Heart right ventricle (tissue), 16 donors: ENCODE measurements around the gene SMPDL3A. TPM values are rescaled to one million over a fixed set of nuclear protein-coding genes. Genes with fewer than 3 reads are reported as not detected.

Source experiments
- ATAC-seq, 8 donors: fragments of 200-7000 bp; cut with Tn5 transposase; one replicate each; pipeline ENCODE4 v1.9.1; 2020; ENCODE audit warnings: mild to moderate bottlenecking in 8 of 8, moderate library complexity in 8 of 8, moderate number of reproducible peaks in 1 of 8
- DNase-seq, 2 donors: peaks; one replicate each; pipeline ENCODE4 v3.0.0-alpha.2; 2020
- H3K27ac ChIP-seq, 10 donors: fragments of 200-600 bp; sonication (generic) in 2 of 10; one replicate each; pipeline versions ENCODE4 v1.5.0 to v1.8.0; 2020 to 2022; ENCODE audit warnings: mild to moderate bottlenecking in 3 of 10
- H3K27me3 ChIP-seq, 7 donors: fragments of 200-600 bp; one replicate each; pipeline ENCODE4 v1.8.0; 2021 to 2022; ENCODE audit warnings: mild to moderate bottlenecking in 2 of 7
- H3K36me3 ChIP-seq, 9 donors: fragments of 200-600 bp; sonication (generic) in 1 of 9; one replicate each; pipeline versions ENCODE4 v1.5.0 to v1.8.0; 2020 to 2022; ENCODE audit warnings: mild to moderate bottlenecking in 2 of 9
- H3K4me1 ChIP-seq, 9 donors: fragments of 200-600 bp; sonication (generic) in 1 of 9; one replicate each; pipeline versions ENCODE4 v1.5.0 to v1.8.0; 2020 to 2022; ENCODE audit warnings: mild to moderate bottlenecking in 4 of 9
- H3K4me3 ChIP-seq, 10 donors: fragments of 200-600 bp; sonication (generic) in 2 of 10; one replicate each; pipeline versions ENCODE4 v1.5.0 to v1.8.0; 2020 to 2022; ENCODE audit warnings: mild to moderate bottlenecking in 7 of 10, moderate library complexity in 2 of 10
- H3K9me3 ChIP-seq, 11 donors: fragments of 200-600 bp in 10 of 11; sonication (generic) in 2 of 11; one replicate each; pipeline versions ENCODE4 v1.5.0 to v1.8.0; 2013 to 2022; ENCODE audit warnings: mild to moderate bottlenecking in 2 of 11, control low read depth in 1 of 11, moderate library complexity in 1 of 11
- CTCF ChIP-seq, 9 donors: fragments of 200-600 bp; sonication (generic) in 2 of 9; IDR thresholded peaks; one replicate each; pipeline versions ENCODE4 v1.5.0 to v1.8.0; 2021 to 2022; ENCODE audit warnings: antibody characterized with exemption in 9 of 9, mild to moderate bottlenecking in 5 of 9, moderate library complexity in 1 of 9
- WGBS, 2 donors: extraction: QIAGEN DNeasy Blood & Tissue Kit; methylation state at CpG; one replicate each; pipeline ENCODE4 v1.1.7; 2013; ENCODE audit warnings: inconsistent platforms in 1 of 2; 5-methylcytosine and 5-hydroxymethylcytosine counted together
- intact Hi-C, 10 donors: fragments of 100-400 bp; cut with DNase I; formaldehyde crosslinking; loops; one replicate each; pipeline versions ENCODE4 v1.11.1 to v1.14.2; 2022
- polyA plus RNA-seq, 2 donors: library from polyadenylated mRNA; stranded (reverse); fragments of 200-250 nt; gene quantifications; one replicate each; pipeline ENCODE4 v1.2.3, GENCODE V29; 2013
- total RNA-seq, 10 donors: library from RNA; stranded (reverse); fragmentation: NEBNext Ultra II Directional in 3 of 10; extraction: Animal tissue kit (Norgen Biotek cat#: 25700) in 3 of 10; gene quantifications; one replicate each; pipeline versions ENCODE4 v1.2.1 to v1.2.4, GENCODE V29; 2021 to 2023
- donor health status: Arrhythmogenic right ventricular cardiomyopathy.
- donor health status: ischemic (EF 13 %, LVEDD 7.1; RV severe dilation, severe dysfunction).
- donor health status: healthy with polysubstance abuse.
- donor health status: DM: no; HTN: yes; CAD: no.
- donor health status: DM: no; HTN: no; CAD: no.
- donor health status: ischemic (EF 25% LVEDD 6.9; RV normal size, moderate dysfunction).
- donor health status: ischemic (EF 25% LVEDD 5.7; RV mildly dilated, moderate dysfunction).
- donor health status: healthy.
- donor health status: DM: yes; HTN: yes; CAD: no.
- donor health status: Ischemic cardiomyopathy.
- donor health status: ischemic (EF 35%, LVEDD 5.7; RV mildly dilated, moderate dysfunction).
- donor health status: nonischemic (EF 11% LVEDD 7.7; RV severe dilation, severe dysfunction).
- donor health status: DM: yes; HTN: yes; CAD: no.
- donor health status: PGD.
- donor health status: ischemic (EF 29% LVEDD 5.4; RV normal size, mild dysfunction).
- donor health status: nonischemic (EF 23%, LVEDD 6.1; RV moderate dilation, normal function).

The SMPDL3A gene
- total and polyA plus RNA-seq, 12 donors: 2.5 to 6.7 (median 3.9) TPM

DNA sequence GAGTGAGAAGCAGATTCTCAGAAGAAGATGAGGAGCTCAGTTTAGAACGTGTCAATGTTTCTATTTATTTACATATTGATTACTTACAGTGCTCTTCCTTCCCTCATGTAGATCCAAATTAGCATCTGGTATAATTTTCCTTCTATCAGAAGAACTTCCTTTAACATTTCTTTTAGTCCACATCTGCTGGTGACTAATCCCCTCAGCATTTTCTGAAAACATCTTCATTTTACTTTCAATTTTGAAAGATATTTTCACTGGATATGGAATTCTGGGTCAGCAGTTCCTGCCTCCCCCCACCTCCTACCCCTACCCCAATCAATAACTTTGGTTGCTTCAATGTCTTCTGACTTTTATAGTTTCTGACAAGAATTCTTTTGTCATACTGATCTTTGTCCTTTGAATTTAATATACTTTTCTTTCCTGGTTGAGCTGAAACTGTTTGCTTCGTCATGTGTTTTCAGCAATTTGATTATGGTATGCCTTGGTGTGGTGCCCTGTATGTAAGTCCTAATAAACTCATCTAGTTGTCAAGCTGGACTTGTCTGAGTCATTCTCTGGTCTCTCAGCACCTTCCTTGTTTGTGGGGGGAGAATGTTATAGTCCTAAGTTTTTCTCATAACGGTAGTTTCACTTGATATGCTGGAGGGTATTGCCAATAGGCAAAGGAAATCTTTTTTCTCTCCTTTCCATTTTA, 57.0 kb downstream of the SMPDL3A start:
- ATAC-seq (no peak), DNase-seq (no peak)
- Histone ChIP-seq H3K27ac (no peak overlapping the region), H3K36me3 (no peaks in the 10 kb centered on the region), H3K27me3 (no peaks in the 10 kb centered on the region), H3K4me3 (no peak overlapping the region), H3K4me1 (no peaks in the 10 kb centered on the region), H3K9me3 (no peaks in the 10 kb centered on the region)
- TF ChIP-seq CTCF (IDR thresholded peaks at IDR 0.05): no peak
- 67 to 83% methylated on average over 3 of the region's 3 CpGs for WGBS, 2 donors
- intact Hi-C loops: no loop called here

DNA sequence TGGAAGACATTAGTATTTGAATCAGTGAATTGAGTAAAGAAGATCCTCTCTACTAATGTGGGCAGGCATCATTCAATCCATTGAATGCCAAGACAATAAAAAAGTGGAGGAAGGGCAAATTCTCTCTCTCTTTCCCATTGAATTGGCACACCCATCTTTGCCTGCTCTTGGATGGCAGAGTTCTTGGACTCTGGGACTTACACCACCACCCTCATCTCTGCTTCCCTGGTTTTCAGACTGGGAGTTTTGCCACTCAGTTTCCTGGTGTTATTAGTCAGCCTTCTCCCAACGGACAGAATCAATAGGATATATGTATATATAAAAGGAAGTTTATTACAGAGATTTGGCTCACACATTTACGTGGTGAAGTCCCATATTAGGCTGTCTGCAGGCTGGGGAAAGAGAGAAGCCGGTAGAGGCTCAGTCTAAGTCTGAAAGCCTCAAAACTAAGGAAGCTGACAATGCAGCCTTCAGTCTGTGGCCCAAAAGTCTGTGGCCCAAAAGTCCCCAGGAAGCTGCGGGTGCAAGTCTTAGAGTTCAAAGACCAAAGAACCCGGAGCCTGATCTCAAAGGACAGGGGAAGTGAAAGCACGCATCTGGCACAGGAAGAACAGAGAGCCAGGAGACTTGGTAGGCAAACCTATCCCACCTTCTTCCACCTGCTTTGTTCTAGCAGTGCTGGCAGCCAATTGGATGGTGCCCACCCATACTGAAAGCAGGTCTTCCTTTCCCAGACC, 64.4 kb downstream of the SMPDL3A start:
- no peaks in the 10 kb centered on the region for H3K36me3 ChIP-seq
- ATAC-seq: no peak
- no peaks in the 10 kb centered on the region for H3K4me1 ChIP-seq
- intact Hi-C loops: no loop called here
- no peak overlapping the region for H3K4me3 ChIP-seq
- no peak for TF ChIP-seq CTCF (IDR thresholded peaks at IDR 0.05)
- 73 to 82% methylated on average over 6 of the region's 6 CpGs for WGBS, 2 donors
- peaks cover 0 to 16% (median 0%) of the 10 kb centered on the region in 7 donors for H3K27me3 ChIP-seq
- no peak overlapping the region for H3K27ac ChIP-seq
- H3K9me3 ChIP-seq: no peaks in the 10 kb centered on the region
- DNase-seq: no peak

Other genes starting within 250 kb of the SMPDL3A start
- gene PKIB, start 178.9 kb upstream of the SMPDL3A start, total RNA-seq: under 1 TPM in 7 of 10 donors, not detected in 3; 0.26 to 0.96 (median 0.39) TPM
- gene PKIB, start 178.9 kb upstream of the SMPDL3A start, polyA plus RNA-seq: under 1 TPM in 1 of 2 donors, not detected in 1; 0.33 TPM
- not detected for gene FABP7, start 9.5 kb upstream of the SMPDL3A start, total RNA-seq
- gene FABP7, start 9.5 kb upstream of the SMPDL3A start, polyA plus RNA-seq: under 1 TPM in 1 of 2 donors, not detected in 1; 0.16 TPM
- gene CLVS2, start 207.0 kb downstream of the SMPDL3A start, total RNA-seq: under 1 TPM in 5 of 10 donors, not detected in 5; 0.05 to 0.41 (median 0.19) TPM
- under 1 TPM in 1 of 2 donors, not detected in 1; under 0.01 TPM for gene CLVS2, start 207.0 kb downstream of the SMPDL3A start, polyA plus RNA-seq